ENCODE results near the gene FXN.

Gene FXN

GRCh38 chr9:69020301-69021145 lies 15.0 kb upstream of the FXN start:
- in situ Hi-C loops (cut with MboI; ENCODE audit: low pct_unique_long_range_greater_than_20kb, low sequenced_read_pairs, unreplicated experiment), result loop anchor here (25.0 kb wide), 1 partner anchor 308 kb away; the partner anchor contains the start of gene PIP5K1B
- DNase-seq (ENCODE audit: low spot score), result no peak

DNA sequence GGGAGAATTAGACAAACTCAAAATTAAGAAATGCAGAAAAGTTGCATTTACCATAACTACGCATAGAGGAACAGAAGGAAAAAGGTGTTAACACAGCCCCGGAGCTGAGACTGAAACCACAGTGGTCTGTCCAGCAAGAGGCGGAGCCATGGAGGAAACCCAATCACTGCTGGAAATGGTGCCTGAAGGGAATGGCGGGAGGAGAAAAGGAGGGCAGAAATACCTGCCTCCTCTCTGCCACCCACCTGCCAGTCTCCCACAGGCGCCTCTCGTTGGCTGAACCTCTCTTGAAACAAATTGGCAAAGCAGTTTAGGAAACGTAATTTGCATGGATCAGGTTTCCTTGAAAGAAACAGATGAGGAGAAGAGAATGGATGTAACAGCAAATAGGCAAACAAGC lies 11.9 kb upstream of the FXN start:
- no peak for DNase-seq (ENCODE audit: low spot score)
- in situ Hi-C loops (cut with MboI; ENCODE audit: low pct_unique_long_range_greater_than_20kb, low sequenced_read_pairs, unreplicated experiment), result loop anchor here (25.0 kb wide), 1 partner anchor 311 kb away; the partner anchor contains the start of gene PIP5K1B
- TF ChIP-seq, protein P1, sequence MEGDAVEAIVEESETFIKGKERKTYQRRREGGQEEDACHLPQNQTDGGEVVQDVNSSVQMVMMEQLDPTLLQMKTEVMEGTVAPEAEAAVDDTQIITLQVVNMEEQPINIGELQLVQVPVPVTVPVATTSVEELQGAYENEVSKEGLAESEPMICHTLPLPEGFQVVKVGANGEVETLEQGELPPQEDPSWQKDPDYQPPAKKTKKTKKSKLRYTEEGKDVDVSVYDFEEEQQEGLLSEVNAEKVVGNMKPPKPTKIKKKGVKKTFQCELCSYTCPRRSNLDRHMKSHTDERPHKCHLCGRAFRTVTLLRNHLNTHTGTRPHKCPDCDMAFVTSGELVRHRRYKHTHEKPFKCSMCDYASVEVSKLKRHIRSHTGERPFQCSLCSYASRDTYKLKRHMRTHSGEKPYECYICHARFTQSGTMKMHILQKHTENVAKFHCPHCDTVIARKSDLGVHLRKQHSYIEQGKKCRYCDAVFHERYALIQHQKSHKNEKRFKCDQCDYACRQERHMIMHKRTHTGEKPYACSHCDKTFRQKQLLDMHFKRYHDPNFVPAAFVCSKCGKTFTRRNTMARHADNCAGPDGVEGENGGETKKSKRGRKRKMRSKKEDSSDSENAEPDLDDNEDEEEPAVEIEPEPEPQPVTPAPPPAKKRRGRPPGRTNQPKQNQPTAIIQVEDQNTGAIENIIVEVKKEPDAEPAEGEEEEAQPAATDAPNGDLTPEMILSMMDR (IDR thresholded peaks at IDR 0.05; ENCODE audit: extremely low read depth, insufficient read depth, missing control alignments), result no peak

More at GRCh38 chr9:69020301-69021145, 15.0 kb upstream of the FXN start:
- TF ChIP-seq, protein P1 (IDR thresholded peaks at IDR 0.05; ENCODE audit: extremely low read depth, insufficient read depth, missing control alignments), result no peak

- in situ Hi-C loops (cut with MboI; ENCODE audit: low pct_unique_long_range_greater_than_20kb, low sequenced_read_pairs, unreplicated experiment), result no loop called here
- TF ChIP-seq, protein P1 (IDR thresholded peaks at IDR 0.05; ENCODE audit: extremely low read depth, insufficient read depth, missing control alignments), result peak; percentile 69
- peak; percentile 67 for DNase-seq (ENCODE audit: low spot score)
Observed at GRCh38 chr9:69027355-69028097, 8.0 kb upstream of the FXN start.

DNA sequence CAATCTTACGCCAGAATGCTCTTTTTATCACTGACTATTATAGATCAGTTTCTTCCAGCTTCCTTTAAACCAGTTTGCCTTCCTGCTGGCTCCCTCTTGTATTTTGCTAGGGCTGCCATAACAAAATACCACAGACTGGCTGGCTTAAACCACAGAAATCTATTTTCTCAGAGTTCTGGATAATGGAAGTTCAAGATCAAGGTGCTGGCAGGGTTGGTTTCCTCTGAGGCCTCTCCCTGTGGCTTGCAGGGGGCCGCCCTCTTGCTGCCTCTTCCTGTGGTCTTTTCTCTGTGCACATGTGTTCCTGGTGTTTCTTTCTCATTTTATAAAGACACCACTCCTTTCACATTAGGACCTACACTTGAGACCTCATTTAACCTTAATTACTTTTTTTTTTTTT lies 6.8 kb upstream of the FXN start:
- in situ Hi-C loops (cut with MboI; ENCODE audit: low pct_unique_long_range_greater_than_20kb, low sequenced_read_pairs, unreplicated experiment), result no loop called here
- DNase-seq (ENCODE audit: low spot score), result no peak
- TF ChIP-seq, protein P1 (IDR thresholded peaks at IDR 0.05; ENCODE audit: extremely low read depth, insufficient read depth, missing control alignments), result no peak

- DNase-seq (ENCODE audit: low spot score), result no peak
- TF ChIP-seq, protein P1 (IDR thresholded peaks at IDR 0.05; ENCODE audit: extremely low read depth, insufficient read depth, missing control alignments), result no peak
- in situ Hi-C loops (cut with MboI; ENCODE audit: low pct_unique_long_range_greater_than_20kb, low sequenced_read_pairs, unreplicated experiment), result no loop called here
Observed at GRCh38 chr9:69029535-69029934, 6.0 kb upstream of the FXN start.

DNA sequence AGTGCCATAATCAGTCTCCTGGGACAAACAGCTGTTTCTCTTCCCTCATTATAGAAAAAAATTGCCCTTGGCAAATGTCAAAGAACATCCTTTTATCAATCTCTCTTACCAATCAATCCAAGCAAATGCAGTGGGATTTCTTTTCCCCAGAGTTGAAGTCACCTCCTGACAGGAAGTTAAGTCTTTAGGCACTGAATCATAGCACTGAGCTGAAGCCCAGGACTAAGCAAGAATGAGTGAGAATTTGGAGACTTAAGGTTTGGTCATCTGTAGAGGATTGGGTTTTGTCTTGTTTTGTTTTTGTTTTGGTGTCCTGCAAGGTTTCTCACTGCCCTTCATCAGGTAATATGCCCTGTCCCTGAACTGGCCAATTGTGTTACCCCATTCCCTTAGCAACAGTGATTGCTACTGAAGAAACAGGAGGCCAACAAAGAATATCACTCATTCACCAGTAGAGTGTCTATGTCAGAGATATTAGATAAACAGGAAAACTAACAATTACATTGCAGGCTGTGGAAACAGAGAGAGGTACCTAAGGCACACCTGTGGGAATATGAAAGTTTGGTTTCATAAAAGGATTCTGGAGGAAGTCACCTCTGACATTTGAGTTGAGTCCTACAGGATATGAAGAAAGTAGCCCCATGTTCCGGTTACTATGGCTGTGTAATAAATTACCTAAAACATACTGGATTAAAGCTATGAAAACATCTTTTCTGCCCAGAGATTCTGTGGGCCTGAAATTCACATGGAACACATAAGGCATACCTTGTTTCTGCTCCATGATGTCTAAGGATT lies 4.5 kb upstream of the FXN start:
- no peak for DNase-seq (ENCODE audit: low spot score)
- in situ Hi-C loops (cut with MboI; ENCODE audit: low pct_unique_long_range_greater_than_20kb, low sequenced_read_pairs, unreplicated experiment), result no loop called here
- TF ChIP-seq, protein P1 (IDR thresholded peaks at IDR 0.05; ENCODE audit: extremely low read depth, insufficient read depth, missing control alignments), result no peak
